ENCODE measurements around the gene TMEM179B. TPM values are rescaled to one million over a fixed set of nuclear protein-coding genes. Genes with fewer than 3 reads are reported as not detected.

Gene TMEM179B
- total and polyA plus RNA-seq, 9 of the 15 experiments (the other 6 are each of a cell fraction or from before 2014, with no cell fraction given), result 27.7 to 105 (median 37.0) TPM

DNA sequence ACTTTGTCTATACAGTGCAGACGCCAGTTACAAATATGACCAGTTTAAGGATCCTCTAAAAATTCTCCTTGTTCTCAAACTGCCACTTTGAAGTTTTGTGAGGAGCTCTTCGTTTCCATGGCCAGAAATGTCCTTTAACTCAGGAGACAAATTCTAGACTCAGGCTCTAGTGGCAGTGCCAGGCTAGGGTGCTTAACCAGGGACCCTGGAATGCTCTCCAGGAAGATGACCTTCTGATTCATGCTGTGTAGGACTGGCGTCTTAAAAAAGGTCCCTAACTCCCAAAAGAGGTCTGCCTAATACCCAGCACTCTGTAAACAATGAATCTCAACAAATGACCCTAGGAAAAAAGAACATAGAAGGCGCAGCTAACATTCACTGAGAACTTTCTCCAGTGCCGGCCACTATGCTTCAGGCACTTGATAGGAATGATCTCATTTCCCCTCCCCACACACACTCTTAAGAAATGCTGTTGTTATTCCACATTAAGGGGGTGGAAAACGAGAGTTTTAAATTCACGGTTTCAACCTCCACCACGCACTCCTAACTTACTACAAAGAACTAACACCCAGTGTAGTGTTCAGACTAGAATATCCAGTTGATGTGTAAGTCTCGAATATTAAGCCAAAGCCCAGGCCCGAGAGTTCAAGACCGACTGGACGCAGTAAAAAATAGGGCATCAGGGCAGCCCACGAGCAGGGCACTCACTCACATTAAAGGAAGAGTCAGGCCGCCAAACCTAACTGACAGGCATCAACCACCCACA is 17.3 kb downstream of the TMEM179B start (continued):
- TF ChIP-seq JUN (IDR thresholded peaks at IDR 0.05; ENCODE audit: borderline replicate concordance, low read depth, low read length) (no peak), JUN (CRISPR knock-in tag; IDR thresholded peaks at IDR 0.05; ENCODE audit: borderline replicate concordance) (no peak), SMARCA5 (IDR thresholded peaks at IDR 0.05) (no peak), TBL1XR1 (IDR thresholded peaks at IDR 0.05; ENCODE audit: low read length in 2 of 2) (0 out of 4 replicates have a peak, but pooled peaks of 1 of the 2 experiments have one; percentile 51), POLR2G (IDR thresholded peaks at IDR 0.05; ENCODE audit: low read depth, low read length) (no peak), EHMT2 (IDR thresholded peaks at IDR 0.05) (no peak), ASH1L (IDR thresholded peaks at IDR 0.05; ENCODE audit: borderline replicate concordance, low read depth, partially characterized antibody) (no peak), TRIM28 (IDR thresholded peaks at IDR 0.05) (no peak), GATA2 (CRISPR knock-in tag; IDR thresholded peaks at IDR 0.05) (no peak), RBM39 (optimal IDR thresholded peaks at IDR 0.05; ENCODE audit: low read depth, low read length) (no peak), EP400 (IDR thresholded peaks at IDR 0.05) (no peak), KAT7 (CRISPR knock-in tag; IDR thresholded peaks at IDR 0.05; ENCODE audit: borderline replicate concordance) (no peak), NEUROD1 (IDR thresholded peaks at IDR 0.05; ENCODE audit: borderline replicate concordance, low read depth, low read length, partially characterized antibody) (no peak), ZZZ3 (IDR thresholded peaks at IDR 0.05) (no peak)
- TF ChIP-seq, protein P1, sequence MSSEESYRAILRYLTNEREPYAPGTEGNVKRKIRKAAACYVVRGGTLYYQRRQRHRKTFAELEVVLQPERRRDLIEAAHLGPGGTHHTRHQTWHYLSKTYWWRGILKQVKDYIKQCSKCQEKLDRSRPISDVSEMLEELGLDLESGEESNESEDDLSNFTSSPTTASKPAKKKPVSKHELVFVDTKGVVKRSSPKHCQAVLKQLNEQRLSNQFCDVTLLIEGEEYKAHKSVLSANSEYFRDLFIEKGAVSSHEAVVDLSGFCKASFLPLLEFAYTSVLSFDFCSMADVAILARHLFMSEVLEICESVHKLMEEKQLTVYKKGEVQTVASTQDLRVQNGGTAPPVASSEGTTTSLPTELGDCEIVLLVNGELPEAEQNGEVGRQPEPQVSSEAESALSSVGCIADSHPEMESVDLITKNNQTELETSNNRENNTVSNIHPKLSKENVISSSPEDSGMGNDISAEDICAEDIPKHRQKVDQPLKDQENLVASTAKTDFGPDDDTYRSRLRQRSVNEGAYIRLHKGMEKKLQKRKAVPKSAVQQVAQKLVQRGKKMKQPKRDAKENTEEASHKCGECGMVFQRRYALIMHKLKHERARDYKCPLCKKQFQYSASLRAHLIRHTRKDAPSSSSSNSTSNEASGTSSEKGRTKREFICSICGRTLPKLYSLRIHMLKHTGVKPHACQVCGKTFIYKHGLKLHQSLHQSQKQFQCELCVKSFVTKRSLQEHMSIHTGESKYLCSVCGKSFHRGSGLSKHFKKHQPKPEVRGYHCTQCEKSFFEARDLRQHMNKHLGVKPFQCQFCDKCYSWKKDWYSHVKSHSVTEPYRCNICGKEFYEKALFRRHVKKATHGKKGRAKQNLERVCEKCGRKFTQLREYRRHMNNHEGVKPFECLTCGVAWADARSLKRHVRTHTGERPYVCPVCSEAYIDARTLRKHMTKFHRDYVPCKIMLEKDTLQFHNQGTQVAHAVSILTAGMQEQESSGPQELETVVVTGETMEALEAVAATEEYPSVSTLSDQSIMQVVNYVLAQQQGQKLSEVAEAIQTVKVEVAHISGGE (CRISPR knock-in tag; IDR thresholded peaks at IDR 0.05), result no peak
- TF ChIP-seq, protein P2, sequence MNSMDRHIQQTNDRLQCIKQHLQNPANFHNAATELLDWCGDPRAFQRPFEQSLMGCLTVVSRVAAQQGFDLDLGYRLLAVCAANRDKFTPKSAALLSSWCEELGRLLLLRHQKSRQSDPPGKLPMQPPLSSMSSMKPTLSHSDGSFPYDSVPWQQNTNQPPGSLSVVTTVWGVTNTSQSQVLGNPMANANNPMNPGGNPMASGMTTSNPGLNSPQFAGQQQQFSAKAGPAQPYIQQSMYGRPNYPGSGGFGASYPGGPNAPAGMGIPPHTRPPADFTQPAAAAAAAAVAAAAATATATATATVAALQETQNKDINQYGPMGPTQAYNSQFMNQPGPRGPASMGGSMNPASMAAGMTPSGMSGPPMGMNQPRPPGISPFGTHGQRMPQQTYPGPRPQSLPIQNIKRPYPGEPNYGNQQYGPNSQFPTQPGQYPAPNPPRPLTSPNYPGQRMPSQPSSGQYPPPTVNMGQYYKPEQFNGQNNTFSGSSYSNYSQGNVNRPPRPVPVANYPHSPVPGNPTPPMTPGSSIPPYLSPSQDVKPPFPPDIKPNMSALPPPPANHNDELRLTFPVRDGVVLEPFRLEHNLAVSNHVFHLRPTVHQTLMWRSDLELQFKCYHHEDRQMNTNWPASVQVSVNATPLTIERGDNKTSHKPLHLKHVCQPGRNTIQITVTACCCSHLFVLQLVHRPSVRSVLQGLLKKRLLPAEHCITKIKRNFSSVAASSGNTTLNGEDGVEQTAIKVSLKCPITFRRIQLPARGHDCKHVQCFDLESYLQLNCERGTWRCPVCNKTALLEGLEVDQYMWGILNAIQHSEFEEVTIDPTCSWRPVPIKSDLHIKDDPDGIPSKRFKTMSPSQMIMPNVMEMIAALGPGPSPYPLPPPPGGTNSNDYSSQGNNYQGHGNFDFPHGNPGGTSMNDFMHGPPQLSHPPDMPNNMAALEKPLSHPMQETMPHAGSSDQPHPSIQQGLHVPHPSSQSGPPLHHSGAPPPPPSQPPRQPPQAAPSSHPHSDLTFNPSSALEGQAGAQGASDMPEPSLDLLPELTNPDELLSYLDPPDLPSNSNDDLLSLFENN (IDR thresholded peaks at IDR 0.05; ENCODE audit: low read depth in 2 of 2, low read length in 2 of 2), result no peak
- TF ChIP-seq, protein P3, sequence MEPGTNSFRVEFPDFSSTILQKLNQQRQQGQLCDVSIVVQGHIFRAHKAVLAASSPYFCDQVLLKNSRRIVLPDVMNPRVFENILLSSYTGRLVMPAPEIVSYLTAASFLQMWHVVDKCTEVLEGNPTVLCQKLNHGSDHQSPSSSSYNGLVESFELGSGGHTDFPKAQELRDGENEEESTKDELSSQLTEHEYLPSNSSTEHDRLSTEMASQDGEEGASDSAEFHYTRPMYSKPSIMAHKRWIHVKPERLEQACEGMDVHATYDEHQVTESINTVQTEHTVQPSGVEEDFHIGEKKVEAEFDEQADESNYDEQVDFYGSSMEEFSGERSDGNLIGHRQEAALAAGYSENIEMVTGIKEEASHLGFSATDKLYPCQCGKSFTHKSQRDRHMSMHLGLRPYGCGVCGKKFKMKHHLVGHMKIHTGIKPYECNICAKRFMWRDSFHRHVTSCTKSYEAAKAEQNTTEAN (CRISPR knock-in tag; IDR thresholded peaks at IDR 0.05), result peak; percentile 31; the same call in 1 of the 2 replicates
